IMR-90 (cell line): ENCODE results near the gene HOXC10. TPM values are rescaled to one million over a fixed set of nuclear protein-coding genes. Genes with fewer than 3 reads are reported as not detected.

Experiments used
- ATAC-seq: fragments of 200-7000 bp; cut with Tn5 transposase; 2 replicates; pipeline ENCODE4 v1.9.1; 2020; ENCODE audit warnings: low read depth, mild to moderate bottlenecking, moderate library complexity
- BruUV-seq: library from RNA; stranded (reverse); fragments of 400-500 nt; replicated peaks from 2 replicates; lab custom pipeline; 2021; lab: Mats Ljungman, UMichigan
- CTCF ChIA-PET: fragments of 300-600 bp; formaldehyde crosslinking; extraction: SDS; loops from one replicate; lab custom pipeline; 2021; ENCODE audit warnings: antibody characterized with exemption; lab: Yijun Ruan, JAX
- POLR2A ChIA-PET: fragments of 300-600 bp; sonication (Branson Sonifier 250); formaldehyde crosslinking; loops from one replicate; lab custom pipeline; 2022; ENCODE audit warnings: antibody characterized with exemption; ENCODE audit not compliant: unreplicated experiment; lab: Charles Lee
- DNase-seq: peaks from one replicate; pipeline ENCODE4 v3.0.0; 2013
- H2AFZ ChIP-seq: replicated peaks from 2 replicates; pipeline ENCODE3; 2013; ENCODE audit warnings: low read length, mild to moderate bottlenecking; ENCODE audit not compliant: poor library complexity
- H2AK5ac ChIP-seq: 2 replicates; pipeline ENCODE4 v1.6.1; 2013; ENCODE audit warnings: low read depth, low read length, inconsistent platforms
- H2AK9ac ChIP-seq: replicated peaks from 2 replicates; pipeline ENCODE3; 2013; ENCODE audit warnings: mild to moderate bottlenecking, low read depth, low read length, moderate library complexity; ENCODE audit not compliant: poor library complexity
- H2BK120ac ChIP-seq: 2 replicates; pipeline ENCODE4 v1.6.1; 2013; ENCODE audit warnings: low read depth, low read length, inconsistent platforms
- H2BK15ac ChIP-seq: 3 replicates; pipeline ENCODE4 v1.6.1; 2013; ENCODE audit warnings: low read depth, low read length, inconsistent platforms
- H2BK20ac ChIP-seq: 2 replicates; pipeline ENCODE4 v1.6.1; 2013; ENCODE audit warnings: low read depth, mild to moderate bottlenecking, inconsistent platforms, low read length, moderate library complexity
- H2BK5ac ChIP-seq: 2 replicates; pipeline ENCODE4 v1.6.1; 2013; ENCODE audit warnings: mild to moderate bottlenecking, low read depth, low read length, inconsistent platforms; ENCODE audit not compliant: poor library complexity, severe bottlenecking
- H3K14ac ChIP-seq: replicated peaks from 2 replicates; pipeline ENCODE4 v1.6.1; 2013; ENCODE audit warnings: low read depth, low read length, inconsistent platforms
- H3K18ac ChIP-seq: 2 replicates; pipeline ENCODE4 v1.6.1; 2013; ENCODE audit warnings: low read depth, low read length, control low read depth
- H3K23ac ChIP-seq: 2 replicates; pipeline ENCODE4 v1.6.1; 2013; ENCODE audit warnings: low read depth, low read length, inconsistent platforms
- H3K27ac ChIP-seq: 2 replicates; pipeline ENCODE4 v1.5.1; 2013; ENCODE audit warnings: mild to moderate bottlenecking, control low read depth, low read length; ENCODE audit not compliant: insufficient read depth
- H3K27me3 ChIP-seq: 2 replicates; pipeline ENCODE4 v1.6.1; 2013; ENCODE audit warnings: low read length; ENCODE audit not compliant: control insufficient read depth, insufficient read depth
- H3K36me3 ChIP-seq: 2 replicates; pipeline ENCODE4 v1.6.1; 2013; ENCODE audit warnings: low read length, mixed read lengths; ENCODE audit not compliant: control insufficient read depth, insufficient read depth
- H3K4ac ChIP-seq: 2 replicates; pipeline ENCODE4 v1.6.1; 2013; ENCODE audit warnings: low read depth, low read length, inconsistent platforms
- H3K4me1 ChIP-seq: 2 replicates; pipeline ENCODE4 v1.6.1; 2013; ENCODE audit warnings: low read length, mixed read lengths; ENCODE audit not compliant: control insufficient read depth, insufficient read depth
- H3K4me2 ChIP-seq: 2 replicates; pipeline ENCODE4 v1.6.1; 2013; ENCODE audit warnings: low read depth, mild to moderate bottlenecking, control low read depth, low read length, moderate library complexity
- H3K4me3 ChIP-seq: 2 replicates; pipeline ENCODE4 v1.5.1; 2013; ENCODE audit warnings: low read depth, mild to moderate bottlenecking, control low read depth, low read length, moderate library complexity; ENCODE audit not compliant: insufficient read depth
- H3K56ac ChIP-seq: 2 replicates; pipeline ENCODE4 v1.6.1; 2013; ENCODE audit warnings: low read length, inconsistent platforms; ENCODE audit not compliant: insufficient read depth; ENCODE audit errors: extremely low read depth
- H3K79me1 ChIP-seq, 2 experiments: 2 replicates each; pipeline ENCODE4 v1.6.1; 2013; ENCODE audit warnings: low read length in 2 of 2, inconsistent platforms in 1 of 2, low read depth in 1 of 2
- H3K9ac ChIP-seq: 2 replicates; pipeline ENCODE4 v1.6.1; 2013; ENCODE audit warnings: low read depth, low read length, control low read depth
- H3K9me1 ChIP-seq: 2 replicates; pipeline ENCODE4 v1.6.1; 2013; ENCODE audit warnings: low read length, inconsistent platforms; ENCODE audit not compliant: insufficient read depth
- H3K9me3 ChIP-seq: 2 replicates; pipeline ENCODE4 v1.6.1; 2013; ENCODE audit warnings: low read length; ENCODE audit not compliant: control insufficient read depth, insufficient read depth
- H4K20me1 ChIP-seq: 2 replicates; pipeline ENCODE4 v1.6.1; 2013; ENCODE audit warnings: low read length, inconsistent platforms; ENCODE audit not compliant: insufficient read depth
- H4K5ac ChIP-seq: 2 replicates; pipeline ENCODE4 v1.6.1; 2013; ENCODE audit warnings: mild to moderate bottlenecking, low read depth, low read length, control low read depth
- H4K8ac ChIP-seq, 2 experiments: 2 replicates each; pipeline ENCODE4 v1.6.1; 2013; ENCODE audit warnings: low read depth in 2 of 2, low read length in 2 of 2, control low read depth in 1 of 2, inconsistent platforms in 1 of 2
- H4K91ac ChIP-seq: 2 replicates; pipeline ENCODE4 v1.6.1; 2013; ENCODE audit warnings: low read depth, low read length, inconsistent platforms; ENCODE audit not compliant: insufficient read depth
- BHLHE40 ChIP-seq: fragments of 150-350 bp; IDR thresholded peaks from 2 replicates; pipeline ENCODE4 v1.6.1; 2016; ENCODE audit warnings: mild to moderate bottlenecking, low read depth, low read length
- CHD1 ChIP-seq: IDR thresholded peaks from 2 replicates; pipeline ENCODE4 v1.6.1; 2012; ENCODE audit warnings: low read depth, low read length, improper control_type of control experiment
- CTCF ChIP-seq: conservative IDR thresholded peaks from 2 replicates; pipeline ENCODE4 v1.5.1; 2012; ENCODE audit warnings: mild to moderate bottlenecking, low read depth, low read length, improper control_type of control experiment
- ELK1 ChIP-seq: fragments of 150-350 bp; IDR thresholded peaks from 2 replicates; pipeline ENCODE4 v1.6.1; 2016; ENCODE audit warnings: low read depth, mild to moderate bottlenecking, low read length, moderate library complexity, borderline replicate concordance
- MAFK ChIP-seq: IDR thresholded peaks from 2 replicates; pipeline ENCODE4 v1.6.1; 2012; ENCODE audit warnings: low read depth, low read length, improper control_type of control experiment
- MXI1 ChIP-seq: IDR thresholded peaks from 2 replicates; pipeline ENCODE4 v1.6.1; 2012; ENCODE audit warnings: low read depth, mild to moderate bottlenecking, low read length, moderate library complexity, borderline replicate concordance
- NFE2L2 ChIP-seq: fragments of 150-350 bp; IDR thresholded peaks from 2 replicates; pipeline ENCODE4 v1.6.1; 2016; ENCODE audit warnings: low read depth, mild to moderate bottlenecking, low read length
- RAD21 ChIP-seq: IDR thresholded peaks from 2 replicates; pipeline ENCODE4 v1.6.1; 2012; ENCODE audit warnings: low read length, improper control_type of control experiment
- RCOR1 ChIP-seq: IDR thresholded peaks from 2 replicates; pipeline ENCODE4 v1.6.1; 2012; ENCODE audit warnings: mild to moderate bottlenecking, low read length, improper control_type of control experiment; ENCODE audit not compliant: insufficient replicate concordance
- RFX5 ChIP-seq: IDR thresholded peaks from 2 replicates; pipeline ENCODE4 v1.8.0; 2012; ENCODE audit warnings: low read depth, mild to moderate bottlenecking, low read length, moderate library complexity
- SMC3 ChIP-seq: fragments of 150-350 bp; IDR thresholded peaks from 2 replicates; pipeline ENCODE4 v1.6.1; 2016; ENCODE audit warnings: low read depth, mild to moderate bottlenecking, antibody characterized with exemption, low read length, moderate library complexity
- USF2 ChIP-seq: fragments of 150-350 bp; IDR thresholded peaks from 2 replicates; pipeline ENCODE4 v1.6.1; 2017; ENCODE audit warnings: mild to moderate bottlenecking, antibody characterized with exemption, low read length, low read depth
- WGBS, 2 experiments: methylation state at CpG; one replicate each; pipeline versions ENCODE4 v1.1.5 to v1.1.7; 2013; ENCODE audit warnings: missing lambda C conversion rate in 2 of 2; ENCODE audit not compliant: insufficient read length in 1 of 2; ENCODE audit errors: extremely low coverage in 2 of 2; 5-methylcytosine and 5-hydroxymethylcytosine counted together
- dilution Hi-C: fragments of 300-500 bp; cut with HindIII; formaldehyde crosslinking; loops from one replicate; pipeline ENCODE4 v1.14.3; 2018; ENCODE audit warnings: low sequenced_read_pairs; ENCODE audit not compliant: unreplicated experiment
- in situ Hi-C: fragments of 300-500 bp; cut with MboI; formaldehyde crosslinking; loops from 3 replicates; pipeline ENCODE4 v1.14.3; 2019; ENCODE audit warnings: low sequenced_read_pairs, inconsistent platforms, mixed read lengths
- intact Hi-C: fragments of 100-400 bp; cut with micrococcal nuclease; formaldehyde crosslinking; loops from 2 replicates; pipeline ENCODE4 v1.10.0; 2022
- polyA plus RNA-seq, 3 experiments: library from polyadenylated mRNA; depleted of rRNA; stranded (reverse); fragments of >200 nt; gene quantifications; 2 replicates each; pipeline ENCODE4 v1.2.3, GENCODE V29; 2012; ENCODE audit warnings: low replicate concordance in 1 of 3
- total RNA-seq: library from RNA; depleted of rRNA; stranded (reverse); fragments of >200 nt; gene quantifications from 2 replicates; pipeline ENCODE4 v1.2.3, GENCODE V29; 2012

HOXC10 gene
- total and polyA plus RNA-seq, 2 of the 4 experiments (the other 2 are of a cell fraction) = 0.15 TPM; not detected in 1

GRCh38 chr12:53942467-53942997, 42.4 kb upstream of the HOXC10 start:
- POLR2A ChIA-PET = no interaction called here

More at GRCh38 chr12:53942467-53942997, 42.4 kb upstream of the HOXC10 start:
- H3K18ac ChIP-seq = no peak overlapping the region
- H3K14ac ChIP-seq = no peak overlapping the region
- no peak overlapping the region for H2BK120ac ChIP-seq
- dilution Hi-C loops = no loop called here
- no peak overlapping the region for H4K8ac ChIP-seq
- no peaks in the 10 kb centered on the region for H3K4me1 ChIP-seq
- no peak overlapping the region for H2BK5ac ChIP-seq
- no peaks in the 10 kb centered on the region for H4K20me1 ChIP-seq
- no peak for ATAC-seq
- TF ChIP-seq NFE2L2 (no peak), BHLHE40 (no peak), CTCF (no peak), USF2 (no peak), ELK1 (no peak), CHD1 (no peak), SMC3 (no peak), RCOR1 (no peak), RFX5 (no peak), RAD21 (no peak), MAFK (no peak), MXI1 (no peak)
- H3K79me1 ChIP-seq = no peaks in the 10 kb centered on the region
- H2AFZ ChIP-seq = no peak overlapping the region
- no peak overlapping the region for H3K23ac ChIP-seq
- H3K9me3 ChIP-seq = peaks cover 10% of the 10 kb centered on the region; the same call in 1 of the 2 replicates
- no peak overlapping the region for H2AK5ac ChIP-seq
- no peak overlapping the region for H3K27ac ChIP-seq
- H2AK9ac ChIP-seq = no peak overlapping the region
- no CpG with 5 or more reads among the region's 2 CpGs for WGBS, 2 experiments
- H2BK15ac ChIP-seq = no peak overlapping the region
- H3K4ac ChIP-seq = no peak overlapping the region
- CTCF ChIA-PET = no interaction called here
- in situ Hi-C loops = no loop called here
- no peak overlapping the region for H4K5ac ChIP-seq
- intact Hi-C loops = no loop called here
- H4K91ac ChIP-seq = no peak overlapping the region
- no peak overlapping the region for H3K9ac ChIP-seq
- H3K9me1 ChIP-seq = no peaks in the 10 kb centered on the region
- no peak overlapping the region for H3K4me3 ChIP-seq
- H3K4me2 ChIP-seq = no peak overlapping the region
- no peak overlapping the region for H2BK20ac ChIP-seq
- H3K56ac ChIP-seq = no peak overlapping the region
- no peaks in the 10 kb centered on the region for H3K36me3 ChIP-seq
- no TSS peak for BruUV-seq
- peaks cover 85% of the 10 kb centered on the region for H3K27me3 ChIP-seq
- no peak for DNase-seq
